ENCODE results near the gene ST8SIA3. TPM values are rescaled to one million over a fixed set of nuclear protein-coding genes. Genes with fewer than 3 reads are reported as not detected.

ST8SIA3 gene
- total RNA-seq (2011; cell fraction: chromatin; rRNA removed; ENCODE audit: low replicate concordance) = not detected in 2 replicates
- total RNA-seq (2011; cell fraction: nucleolus; rRNA removed) = not detected in 2 replicates
- total RNA-seq (2011; cell fraction: nucleoplasm; rRNA removed) = not detected in 2 replicates
- not detected in 2 replicates for total RNA-seq (2014; rRNA removed)
- not detected in 2 replicates for total RNA-seq (2014; rRNA removed; fragmentation: Illumina TruSeq; extraction: Trizol)
- total RNA-seq (2015; rRNA removed; fragmentation: Illumina TruSeq; extraction: Trizol) = not detected in 2 replicates
- not detected in 2 replicates for total RNA-seq (2021)
- not detected in 2 replicates for polyA plus RNA-seq (2011; rRNA removed)
- not detected in 2 replicates for polyA plus RNA-seq (2011; cell fraction: cytosol; rRNA removed)
- polyA plus RNA-seq (2011; cell fraction: nucleus; rRNA removed) = not detected in 2 replicates
- not detected in 2 replicates for polyA plus RNA-seq (2012)
- polyA plus RNA-seq (2014; fragmentation: Illumina TruSeq; extraction: Trizol) = not detected in 2 replicates
- polyA plus RNA-seq (2014; fragmentation: Nextera tagmentation; extraction: Ambion mirVana) = not detected
- not detected in 2 replicates for polyA plus RNA-seq (2014; rRNA removed)
- not detected in 2 replicates for polyA minus RNA-seq (2011; rRNA and poly(A)+ RNA removed)
- not detected in 2 replicates for polyA minus RNA-seq (2011; cell fraction: cytosol; rRNA and poly(A)+ RNA removed)
- polyA minus RNA-seq (2011; cell fraction: nucleus; rRNA and poly(A)+ RNA removed) = not detected in 2 replicates
- Bru-seq, nascent RNA = not detected
- not detected for BruChase-seq, experiment 1, labeled RNA remaining after a 2-hour chase
- not detected for BruChase-seq, experiment 2, labeled RNA remaining after a 6-hour chase
- long read RNA-seq, experiment 1 = 0 reads
- long read RNA-seq, experiment 2 = 0 reads
- long read RNA-seq, experiment 3 = 0 reads

DNA sequence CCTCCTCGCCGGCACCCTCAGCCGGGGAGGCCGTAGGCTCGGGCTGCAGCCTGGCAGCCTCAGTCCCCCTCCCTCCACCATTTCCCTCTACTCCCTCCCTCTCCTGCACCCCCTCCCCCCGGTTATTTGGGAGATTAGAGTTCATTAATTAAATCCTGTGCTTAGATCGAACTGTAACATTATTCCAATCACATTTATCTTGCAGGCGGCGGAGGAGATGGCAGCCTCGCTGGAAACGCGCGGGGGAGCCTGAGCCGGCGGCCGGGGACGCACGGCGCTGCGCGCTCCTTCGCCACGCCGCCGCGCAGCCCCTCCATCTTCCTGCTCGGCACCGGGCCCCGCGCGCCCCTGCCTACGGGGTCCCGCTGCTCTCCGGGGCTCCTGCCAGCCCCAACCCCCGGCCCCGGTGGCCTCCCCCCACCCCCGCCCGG is at the start of gene ST8SIA3:
TSS of gene ST8SIA3 (plus strand) at position 287 of the 431 bp plus-strand sequence. CDS start 290 bp downstream, outside the sequence.
- H3K4me2 ChIP-seq (ENCODE audit: insufficient read depth, low read length) = no peak within 1 kb of the TSS
- no peak within 1 kb of the TSS for H3K27ac ChIP-seq (ENCODE audit: extremely low read depth, low read depth, low read length)
- H3K79me2 ChIP-seq (ENCODE audit: control insufficient read depth, insufficient read depth, low read length) = no peaks in the 10 kb centered on the region
- no peak within 1 kb of the TSS for H3K4me3 ChIP-seq
- no peak for DNase-seq (ENCODE audit: extremely low read depth in 1 of 4, low spot score in 3 of 4)
- H2AFZ ChIP-seq (ENCODE audit: low read depth, low read length) = no peak within 1 kb of the TSS
- H3K9me3 ChIP-seq (replicated peaks; ENCODE audit: control insufficient read depth, insufficient read depth, low read depth, low read length) = no peaks in the 10 kb centered on the region
- TF ChIP-seq MCM5 (IDR thresholded peaks at IDR 0.05; ENCODE audit: low read depth) = no peak
- no peak for TF ChIP-seq ZNF764 (CRISPR knock-in tag; IDR thresholded peaks at IDR 0.05; ENCODE audit: low read depth)
- no peak for TF ChIP-seq MYNN (IDR thresholded peaks at IDR 0.05)
- TF ChIP-seq MYNN (CRISPR knock-in tag; IDR thresholded peaks at IDR 0.05) = no peak
- no peak for TF ChIP-seq ZNF518B (CRISPR knock-in tag; IDR thresholded peaks at IDR 0.05)
- no peak for TF ChIP-seq HSF4 (CRISPR knock-in tag; IDR thresholded peaks at IDR 0.05; ENCODE audit: borderline replicate concordance)
- no peak for TF ChIP-seq ELF2 (CRISPR knock-in tag; IDR thresholded peaks at IDR 0.05)
- TF ChIP-seq ZNF445 (CRISPR knock-in tag; IDR thresholded peaks at IDR 0.05; ENCODE audit: low read depth) = no peak
- no peak for TF ChIP-seq HIVEP1 (CRISPR knock-in tag; IDR thresholded peaks at IDR 0.05)
- H3K4me1 ChIP-seq (replicated peaks in 1 of 2; ENCODE audit: control insufficient read depth in 2 of 2, insufficient read depth in 2 of 2, low read length in 2 of 2) = peaks cover 0 to 12% of the 10 kb centered on the region in 2 experiments; a peak in 2 of 5 replicates
- no peaks in the 10 kb centered on the region for H3K36me3 ChIP-seq (ENCODE audit: control insufficient read depth, insufficient read depth, low read length)
- intact Hi-C loops (cut with micrococcal nuclease) = no loop called here
- FAIRE-seq = no peak
- ATAC-seq = no peak
- 2% methylated on average over 7 of the region's 38 CpGs for WGBS (ENCODE audit: insufficient coverage, low coverage, missing lambda C conversion rate)
- in situ Hi-C loops (cut with MboI) = no loop called here
- H3K9me1 ChIP-seq (ENCODE audit: control insufficient read depth, insufficient read depth, low read length) = no peaks in the 10 kb centered on the region
- POLR2A ChIA-PET = no interaction called here
- CTCF ChIA-PET (ENCODE audit: low intra/inter-chr PET ratio) = no interaction called here
- BruUV-seq (replicated peaks) = no TSS peak
- peaks cover 0 to 19% of the 10 kb centered on the region in 2 experiments; a peak in 2 of 5 replicates for H3K27me3 ChIP-seq (ENCODE audit: control insufficient read depth in 2 of 2, insufficient read depth in 2 of 2, low read length in 2 of 2)
- no peaks in the 10 kb centered on the region for H4K20me1 ChIP-seq (replicated peaks; ENCODE audit: control insufficient read depth, insufficient read depth, low read length)
- H3K9ac ChIP-seq (ENCODE audit: insufficient read depth in 1 of 2, low read depth in 2 of 2, low read length in 2 of 2) = no peak within 1 kb of the TSS

Data from K562 (cell line).